ENCODE results near the gene ATP5F1B. TPM values are rescaled to one million over a fixed set of nuclear protein-coding genes. Genes with fewer than 3 reads are reported as not detected.

The ATP5F1B gene
- total RNA-seq, 1 experiment from 2014 or later, result 1,064 TPM

GRCh38 chr12:56630180-56630632, 15.6 kb downstream of the ATP5F1B start, which contains the start of gene BAZ2A (continued):
- peak; percentile 57; the same call in 1 of the 2 replicates for TF ChIP-seq USF1 (CRISPR knock-in tag; IDR thresholded peaks at IDR 0.05)
- TF ChIP-seq OVOL2 (CRISPR knock-in tag; IDR thresholded peaks at IDR 0.05; ENCODE audit: borderline replicate concordance), result no peak

DNA sequence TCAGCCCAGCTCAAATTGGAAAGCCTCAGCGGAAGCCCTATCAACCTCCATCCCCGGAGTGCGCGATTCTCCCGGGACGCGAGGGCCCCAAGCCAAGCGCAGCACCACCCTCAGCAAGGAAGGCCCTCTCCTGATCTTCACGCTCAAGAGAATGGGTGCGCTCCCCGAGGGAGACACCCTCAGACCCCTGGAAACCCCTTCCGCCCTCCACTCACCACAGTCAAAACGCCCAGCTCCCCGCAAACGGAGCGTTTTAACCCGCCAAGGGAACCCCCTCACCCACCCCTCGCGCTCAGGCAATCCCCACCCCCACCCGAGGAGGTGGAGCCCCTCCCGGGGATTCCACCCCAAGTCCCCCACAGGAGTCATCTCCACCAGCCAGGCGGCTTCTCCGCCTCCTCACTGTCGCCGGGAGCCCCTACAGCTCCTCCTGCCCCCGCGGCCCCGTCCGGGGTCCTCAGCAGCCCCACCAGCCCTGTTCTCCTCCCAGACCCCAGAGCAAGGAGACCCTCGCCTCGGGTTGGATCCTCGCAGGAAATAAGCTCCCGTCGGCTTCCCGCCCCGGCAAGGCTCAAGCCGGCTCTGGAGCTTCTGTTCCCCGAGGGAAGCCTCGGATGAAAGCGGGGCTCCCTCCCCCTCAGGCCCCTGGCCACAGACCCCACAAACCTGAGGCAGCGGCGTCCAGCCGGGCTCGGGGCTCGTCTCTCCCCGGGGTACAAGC, 16.2 kb downstream of the ATP5F1B start:
- Mint-ChIP-seq H3K27ac (peak overlapping the region; percentile 66), H3K4me3 (peak overlapping the region; percentile 92), H3K27me3 (ENCODE audit: low read depth) (no peaks in the 10 kb centered on the region), H3K9me3 (no peaks in the 10 kb centered on the region), H3K4me1 (peaks cover 55% of the 10 kb centered on the region), H3K36me3 (peaks cover 13% of the 10 kb centered on the region)
- POLR2A ChIA-PET, result interaction anchor here (1.0 to 1.2 kb wide), 4 partner anchors 8 to 108 kb away, joined by 3 to 6 read pairs (median 3); partner anchors contain the start of gene RBMS2
- CTCF ChIA-PET, result interaction anchor here (0.6 to 3.3 kb wide), 17 partner anchors 7 to 900 kb away, joined by 3 to 39 read pairs (median 3); partner anchors contain the start of genes PTGES3, RBMS2 and STAT2
- TF ChIP-seq ATF1 (CRISPR knock-in tag; IDR thresholded peaks at IDR 0.05), result no peak
- 0 out of 2 replicates have a peak, but pooled peaks have one; percentile 47 for TF ChIP-seq E2F1 (CRISPR knock-in tag; IDR thresholded peaks at IDR 0.05)
- TF ChIP-seq HMGXB4 (CRISPR knock-in tag; IDR thresholded peaks at IDR 0.05), result 0 out of 2 replicates have a peak, but pooled peaks have one; percentile 16
- ATAC-seq, result no peak
- DNase-seq (ENCODE audit: low spot score), result no peak

- peak overlapping the region; percentile 92 for H3K4me3 Mint-ChIP-seq
- H3K9me3 Mint-ChIP-seq, result no peaks in the 10 kb centered on the region
- CTCF ChIA-PET, result interaction anchor here (0.6 to 3.3 kb wide), 19 partner anchors 7 to 899 kb away, joined by 3 to 39 read pairs (median 3); partner anchors contain the start of genes PTGES3, RBMS2 and STAT2
- peaks cover 15% of the 10 kb centered on the region for H3K36me3 Mint-ChIP-seq
- peaks cover 56% of the 10 kb centered on the region for H3K4me1 Mint-ChIP-seq
- peak overlapping the region; percentile 66 for H3K27ac Mint-ChIP-seq
- ATAC-seq (no peak), DNase-seq (ENCODE audit: low spot score) (peak; percentile 42)
- POLR2A ChIA-PET, result interaction anchor here (0.6 to 1.2 kb wide), 5 partner anchors 9 to 107 kb away, joined by 3 to 6 read pairs (median 3); partner anchors contain the start of genes PTGES3 and RBMS2
- H3K27me3 Mint-ChIP-seq (ENCODE audit: low read depth), result no peaks in the 10 kb centered on the region
- TF ChIP-seq ATF1 (CRISPR knock-in tag; IDR thresholded peaks at IDR 0.05), result no peak
- 0 out of 2 replicates have a peak, but pooled peaks have one; percentile 13 for TF ChIP-seq USF1 (CRISPR knock-in tag; IDR thresholded peaks at IDR 0.05)
- no peak for TF ChIP-seq HMGXB4 (CRISPR knock-in tag; IDR thresholded peaks at IDR 0.05)
- peak; percentile 71 for TF ChIP-seq ETV6 (CRISPR knock-in tag; IDR thresholded peaks at IDR 0.05)
- TF ChIP-seq, protein P1, sequence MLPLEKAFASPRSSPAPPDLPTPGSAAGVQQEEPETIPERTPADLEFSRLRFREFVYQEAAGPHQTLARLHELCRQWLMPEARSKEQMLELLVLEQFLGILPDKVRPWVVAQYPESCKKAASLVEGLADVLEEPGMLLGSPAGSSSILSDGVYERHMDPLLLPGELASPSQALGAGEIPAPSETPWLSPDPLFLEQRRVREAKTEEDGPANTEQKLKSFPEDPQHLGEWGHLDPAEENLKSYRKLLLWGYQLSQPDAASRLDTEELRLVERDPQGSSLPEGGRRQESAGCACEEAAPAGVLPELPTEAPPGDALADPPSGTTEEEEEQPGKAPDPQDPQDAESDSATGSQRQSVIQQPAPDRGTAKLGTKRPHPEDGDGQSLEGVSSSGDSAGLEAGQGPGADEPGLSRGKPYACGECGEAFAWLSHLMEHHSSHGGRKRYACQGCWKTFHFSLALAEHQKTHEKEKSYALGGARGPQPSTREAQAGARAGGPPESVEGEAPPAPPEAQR (CRISPR knock-in tag; IDR thresholded peaks at IDR 0.05), result no peak
- TF ChIP-seq FOXP4 (CRISPR knock-in tag; IDR thresholded peaks at IDR 0.05), result no peak
- TF ChIP-seq, protein P2, sequence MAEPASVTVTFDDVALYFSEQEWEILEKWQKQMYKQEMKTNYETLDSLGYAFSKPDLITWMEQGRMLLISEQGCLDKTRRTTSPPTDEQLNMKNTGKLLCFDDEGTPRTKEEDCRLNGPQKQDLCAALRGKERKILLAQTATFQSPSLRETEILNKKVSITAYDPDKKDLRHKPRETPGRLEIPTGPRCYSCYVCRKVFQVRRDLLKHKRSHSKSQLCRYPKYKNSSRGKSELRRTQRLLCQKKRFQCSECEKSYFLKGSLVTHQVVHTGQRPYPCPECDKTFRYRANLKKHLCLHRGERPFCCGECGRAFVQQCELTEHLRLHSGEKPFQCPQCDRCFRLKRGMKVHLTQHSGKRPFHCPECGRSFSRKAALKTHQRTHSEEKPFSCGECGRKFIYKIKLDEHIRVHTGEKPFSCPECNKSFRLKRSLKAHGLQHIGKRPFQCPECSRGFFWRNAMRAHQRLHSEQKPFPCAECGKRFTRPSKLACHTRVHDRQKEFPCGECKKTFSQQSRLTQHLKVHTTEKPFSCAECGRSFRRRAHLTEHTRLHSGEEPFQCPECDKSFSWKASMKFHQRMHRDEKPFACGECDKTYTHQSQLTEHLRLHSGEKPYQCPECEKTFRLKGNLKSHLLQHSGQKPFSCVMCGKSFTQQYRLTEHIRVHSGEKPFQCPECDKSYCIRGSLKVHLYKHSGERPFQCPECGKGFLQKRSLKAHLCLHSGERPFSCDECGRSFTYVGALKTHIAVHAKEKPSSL (CRISPR knock-in tag; conservative IDR thresholded peaks at IDR 0.05), result no peak
- TF ChIP-seq, protein P3, sequence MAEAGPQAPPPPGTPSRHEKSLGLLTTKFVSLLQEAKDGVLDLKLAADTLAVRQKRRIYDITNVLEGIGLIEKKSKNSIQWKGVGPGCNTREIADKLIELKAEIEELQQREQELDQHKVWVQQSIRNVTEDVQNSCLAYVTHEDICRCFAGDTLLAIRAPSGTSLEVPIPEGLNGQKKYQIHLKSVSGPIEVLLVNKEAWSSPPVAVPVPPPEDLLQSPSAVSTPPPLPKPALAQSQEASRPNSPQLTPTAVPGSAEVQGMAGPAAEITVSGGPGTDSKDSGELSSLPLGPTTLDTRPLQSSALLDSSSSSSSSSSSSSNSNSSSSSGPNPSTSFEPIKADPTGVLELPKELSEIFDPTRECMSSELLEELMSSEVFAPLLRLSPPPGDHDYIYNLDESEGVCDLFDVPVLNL (CRISPR knock-in tag; IDR thresholded peaks at IDR 0.05; ENCODE audit: borderline replicate concordance, low read depth), result no peak
- TF ChIP-seq GTF2I (CRISPR knock-in tag; conservative IDR thresholded peaks at IDR 0.05), result no peak
- no peak for TF ChIP-seq ZNF263 (CRISPR knock-in tag; IDR thresholded peaks at IDR 0.05; ENCODE audit: low read depth)
- no peak for TF ChIP-seq NFATC4 (CRISPR knock-in tag; IDR thresholded peaks at IDR 0.05)
Observed at GRCh38 chr12:56628671-56629458, 16.9 kb downstream of the ATP5F1B start.
